GM18861 (cell line): ENCODE measurements around the gene PBXIP1.
"Not testable (repeated sequence)": the region's sequence is repeated elsewhere in the genome, so short reads cannot be mapped to it uniquely, and the experiment has no call there.

ENCODE experiments used
- ATAC-seq: cut with Tn5 transposase; IDR thresholded peaks from one replicate; pipeline ENCODE4 v1.9.1; 2021; ENCODE audit not compliant: unreplicated experiment

PBXIP1 gene

DNA sequence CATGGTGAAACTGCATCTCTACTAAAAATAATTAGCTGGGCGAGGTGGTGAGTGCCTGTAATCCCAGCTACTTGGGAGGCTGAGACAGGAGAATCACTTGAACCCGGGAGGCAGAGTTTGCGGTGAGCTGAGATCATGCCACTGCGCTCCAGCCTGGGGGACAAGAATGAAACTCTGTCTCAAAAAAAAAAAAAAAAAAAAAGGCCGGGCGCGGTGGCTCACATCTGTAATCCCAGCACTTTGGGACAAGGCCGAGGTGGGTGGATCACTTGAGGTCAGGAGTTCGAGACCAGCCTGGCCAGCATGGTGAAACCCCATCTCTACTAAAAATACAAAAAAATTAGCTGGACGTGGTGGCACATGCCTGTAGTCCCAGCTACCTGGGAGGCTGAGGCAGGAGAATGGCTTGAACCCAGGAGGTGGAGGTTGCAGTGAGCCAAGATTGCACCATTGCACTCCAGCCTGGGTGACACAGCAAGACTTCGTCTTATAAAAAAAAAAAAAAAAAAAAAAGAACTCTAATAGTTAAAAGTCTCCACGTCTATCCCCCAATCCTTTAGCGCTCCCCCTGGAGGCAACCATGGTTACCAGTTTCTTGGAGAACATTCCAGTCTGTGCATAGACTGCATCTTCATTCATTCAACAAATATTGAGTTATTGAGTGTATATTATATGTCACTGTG lies 39.5 kb upstream of the PBXIP1 start:
- ATAC-seq, result not testable (repeated sequence)

DNA sequence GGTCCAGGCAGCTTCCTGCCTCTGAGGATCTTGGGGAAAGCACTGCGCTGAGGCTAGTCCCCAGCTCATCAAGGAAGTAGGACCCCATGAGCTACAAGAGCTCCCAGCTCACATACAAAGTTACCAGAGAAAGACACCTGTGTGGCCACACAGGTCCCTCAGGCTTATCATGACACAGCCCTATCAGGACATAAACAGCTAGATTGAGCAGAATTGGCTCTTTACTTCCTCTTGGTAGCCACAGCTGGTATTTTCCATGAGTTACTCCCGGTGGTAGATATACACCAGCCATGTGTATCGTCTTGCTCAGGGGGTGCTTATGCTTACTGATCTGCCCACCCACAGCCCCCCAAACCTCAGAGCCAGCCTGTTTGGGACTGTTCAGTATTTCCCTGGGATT lies 38.7 kb upstream of the PBXIP1 start:
- ATAC-seq, result no peak

DNA sequence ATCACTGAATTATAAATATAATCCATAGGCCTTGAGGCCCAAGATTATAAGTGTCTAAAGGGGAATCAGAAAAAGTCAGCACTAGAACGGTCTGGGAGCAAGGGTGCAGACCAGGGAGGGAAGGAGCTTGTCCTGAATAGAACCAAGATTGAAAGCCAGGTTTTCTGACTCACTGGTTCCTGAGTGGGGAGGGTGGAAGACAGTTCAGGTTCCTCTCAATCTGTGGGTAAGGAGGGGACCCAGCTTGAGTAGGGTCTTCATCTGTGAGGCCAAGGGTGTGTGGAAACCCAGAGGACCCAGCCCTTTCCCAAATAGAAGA lies 38.3 kb upstream of the PBXIP1 start:
- no peak for ATAC-seq

DNA sequence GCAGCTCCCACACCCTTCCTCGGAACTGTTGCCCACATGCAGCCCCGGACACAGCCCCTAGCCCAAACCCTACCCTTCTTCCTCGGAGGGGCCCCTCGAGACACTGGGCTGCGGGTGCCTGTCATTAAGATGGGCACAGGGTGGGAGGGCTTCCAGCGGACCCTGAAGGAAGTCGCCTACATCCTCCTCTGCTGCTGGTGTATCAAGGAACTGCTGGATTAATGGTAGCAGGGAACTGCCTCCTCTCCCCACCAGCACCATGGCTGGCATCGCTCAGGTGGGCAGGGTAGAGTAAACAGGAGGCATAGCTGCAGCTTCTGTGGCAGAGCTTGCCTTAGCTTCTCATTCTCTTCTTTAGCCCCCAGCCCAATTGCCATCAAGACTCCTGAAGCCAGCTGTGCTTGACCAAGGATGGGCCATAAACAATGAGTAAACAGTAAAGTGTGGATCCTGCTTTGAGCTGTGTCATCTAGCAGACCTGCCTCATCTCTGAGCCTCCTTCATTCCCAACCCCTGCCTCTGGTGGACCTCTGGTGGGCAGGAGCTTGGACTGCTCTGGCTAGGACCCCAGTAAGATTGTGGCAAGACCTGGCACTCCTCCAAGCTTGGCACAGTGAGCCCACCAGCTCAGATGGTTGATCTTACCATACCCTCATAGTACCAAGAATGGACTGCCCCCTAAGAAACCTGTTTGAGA lies 37.8 kb upstream of the PBXIP1 start, which contains the start of gene LENEP:
Gene LENEP (plus strand): TSS at position 15 of the 697 bp plus-strand sequence. CDS start 22 bp downstream, at position 37.
- ATAC-seq, result no peak

DNA sequence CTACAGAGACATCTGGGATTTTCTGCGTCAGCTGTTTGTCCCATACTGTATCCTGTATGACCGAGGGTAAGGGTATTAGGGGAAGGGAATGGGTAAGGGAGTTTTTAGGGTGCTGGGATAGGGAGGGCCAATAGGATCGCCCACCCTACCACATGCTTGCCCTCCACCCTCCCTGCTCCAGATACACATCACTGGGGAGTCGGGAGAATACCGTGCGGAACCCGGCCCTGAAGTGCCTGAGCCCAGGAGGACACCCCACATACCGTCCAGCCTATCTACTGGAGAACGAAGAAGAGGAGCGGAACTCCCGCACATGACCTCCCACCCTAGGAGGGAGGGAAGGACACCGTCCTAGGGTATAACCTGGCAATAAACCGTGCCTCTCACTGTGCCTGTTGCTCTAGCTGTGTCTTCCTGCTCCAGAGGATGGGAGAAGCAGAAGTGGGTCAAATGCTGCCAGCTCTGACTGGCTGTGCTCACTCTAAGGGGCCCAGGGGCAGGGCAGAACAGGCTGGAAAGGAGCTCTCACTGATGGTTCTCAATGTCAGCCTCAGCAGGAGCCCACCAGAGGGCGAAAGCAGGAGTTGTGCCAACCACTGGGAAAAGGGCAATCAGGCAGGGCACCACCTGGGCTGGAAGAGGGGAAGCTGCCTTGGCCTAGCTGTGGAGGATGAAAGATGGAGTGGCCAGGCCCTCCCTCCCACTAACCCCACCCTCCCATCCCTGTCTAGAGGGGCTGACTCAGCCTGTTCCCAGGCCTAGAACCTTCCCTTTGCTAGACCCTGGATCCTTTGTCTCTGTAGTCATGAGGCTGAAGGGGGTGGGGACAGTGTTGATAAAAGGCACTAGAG lies 37.0 kb upstream of the PBXIP1 start:
- ATAC-seq, result no peak

DNA sequence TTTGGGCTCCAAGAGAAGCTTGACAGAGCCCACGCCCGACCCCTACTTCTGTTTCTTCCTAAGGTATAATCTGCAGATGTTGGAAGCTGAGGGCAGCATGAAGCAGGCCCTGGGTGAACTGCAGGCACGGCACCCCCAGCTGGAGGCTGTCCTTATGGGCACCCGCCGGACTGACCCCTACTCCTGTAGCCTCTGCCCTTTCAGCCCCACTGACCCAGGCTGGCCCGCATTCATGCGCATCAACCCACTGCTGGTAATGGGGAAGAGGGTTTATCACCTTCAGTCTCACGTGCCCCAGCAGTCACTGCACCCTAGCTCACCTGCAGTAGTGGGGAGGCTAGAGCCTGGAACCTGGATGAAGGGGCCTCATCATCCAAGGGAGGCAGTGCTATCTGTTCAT lies 34.4 kb upstream of the PBXIP1 start:
- no peak for ATAC-seq

DNA sequence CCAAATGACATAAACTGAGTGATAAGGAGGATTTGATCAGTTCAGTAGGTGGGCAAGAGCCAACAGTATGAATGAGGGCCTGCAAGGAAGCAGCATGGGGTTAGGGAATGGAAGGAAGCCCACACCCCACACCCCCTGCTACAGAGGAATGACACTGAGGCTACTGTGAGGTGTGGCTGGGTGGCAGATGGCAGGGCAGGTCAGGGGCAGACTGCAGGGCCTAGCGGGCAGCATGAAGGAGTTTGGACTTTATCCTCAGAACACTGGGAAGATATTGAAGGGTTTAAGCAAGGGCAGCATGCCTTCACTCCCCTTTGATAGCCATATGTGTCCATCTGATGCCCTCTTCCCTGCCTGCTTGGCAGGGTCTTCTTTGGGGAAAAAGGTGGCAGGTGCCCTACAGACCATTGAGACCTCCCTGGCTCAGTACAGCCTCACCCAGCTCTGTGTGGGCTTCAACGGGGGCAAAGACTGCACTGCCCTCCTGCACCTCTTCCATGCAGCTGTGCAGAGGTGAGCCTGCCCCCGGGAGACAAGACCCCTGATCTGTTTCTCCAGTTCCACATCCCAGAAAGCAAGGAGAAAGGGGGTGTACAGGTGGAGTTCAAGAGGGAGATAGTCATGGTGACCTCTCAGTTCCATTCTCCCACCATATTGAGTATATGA lies 33.4 kb upstream of the PBXIP1 start:
- no peak for ATAC-seq

DNA sequence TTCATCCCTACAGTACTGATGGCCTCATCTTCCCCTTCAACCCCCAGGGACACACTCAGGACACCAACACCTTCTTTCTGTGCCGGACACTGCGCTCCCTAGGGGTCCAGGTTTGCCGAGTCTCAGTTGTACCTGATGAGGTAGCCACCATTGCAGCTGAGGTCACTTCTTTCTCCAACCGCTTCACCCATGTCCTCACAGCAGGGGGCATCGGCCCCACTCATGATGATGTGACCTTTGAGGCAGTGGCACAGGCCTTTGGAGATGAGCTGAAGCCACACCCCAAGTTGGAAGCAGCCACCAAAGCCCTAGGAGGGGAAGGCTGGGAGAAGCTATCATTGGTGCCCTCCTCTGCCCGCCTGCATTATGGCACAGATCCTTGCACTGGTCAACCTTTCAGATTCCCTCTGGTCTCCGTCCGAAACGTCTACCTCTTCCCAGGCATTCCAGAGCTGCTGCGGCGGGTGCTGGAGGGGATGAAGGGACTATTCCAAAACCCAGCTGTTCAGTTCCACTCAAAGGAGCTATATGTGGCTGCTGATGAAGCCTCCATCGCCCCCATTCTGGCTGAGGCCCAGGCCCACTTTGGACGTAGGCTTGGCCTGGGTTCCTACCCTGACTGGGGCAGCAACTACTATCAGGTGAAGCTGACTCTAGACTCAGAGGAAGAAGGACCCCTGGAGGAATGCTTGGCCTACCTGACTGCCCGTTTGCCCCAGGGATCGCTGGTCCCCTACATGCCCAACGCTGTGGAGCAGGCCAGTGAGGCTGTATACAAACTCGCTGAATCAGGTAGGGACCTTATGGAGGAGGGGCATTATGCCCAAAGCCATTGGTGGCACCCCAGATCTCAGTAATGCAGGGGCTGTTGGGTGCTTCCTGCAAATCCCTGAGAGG lies 32.4 kb upstream of the PBXIP1 start:
- no peak for ATAC-seq

DNA sequence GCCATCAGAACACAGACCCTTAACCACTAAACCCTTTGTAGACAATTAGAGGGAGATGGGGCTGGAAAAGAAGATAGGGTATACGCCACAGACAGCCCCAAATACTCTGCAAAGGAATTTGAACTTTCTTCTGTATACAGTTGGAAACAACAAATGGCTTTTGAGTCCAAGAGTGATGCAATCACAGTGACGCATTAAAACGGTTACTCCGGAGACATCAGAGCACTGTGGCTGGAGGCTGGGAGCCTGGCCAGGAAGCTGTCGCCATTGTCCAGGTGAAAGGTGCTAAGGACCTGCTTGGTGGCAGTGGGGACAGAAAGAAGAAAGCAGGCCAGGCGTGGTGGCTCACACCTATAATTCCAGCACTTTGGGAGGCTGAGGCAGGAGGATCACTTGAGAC lies 31.4 kb upstream of the PBXIP1 start:
- ATAC-seq, result no peak

DNA sequence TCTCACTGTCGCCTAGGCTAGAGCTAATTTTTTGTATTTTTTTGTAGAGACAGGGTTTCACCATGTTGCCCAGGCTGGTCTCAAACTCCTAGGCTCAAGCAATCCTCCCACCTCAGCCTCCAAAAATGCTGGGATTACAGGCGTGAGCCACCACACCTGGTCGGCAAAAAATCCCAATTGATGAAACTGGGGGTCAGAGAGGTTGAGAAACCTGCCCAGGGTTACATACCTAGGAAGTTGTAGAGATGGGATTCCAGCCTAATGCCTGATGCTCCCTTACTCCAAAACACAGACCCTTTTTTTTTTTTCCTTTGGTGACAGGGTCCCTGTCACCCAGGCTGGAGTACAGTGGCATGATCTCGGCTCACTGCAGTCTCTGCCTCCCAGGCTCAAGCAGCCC lies 30.8 kb upstream of the PBXIP1 start:
- ATAC-seq, result not testable (repeated sequence)

DNA sequence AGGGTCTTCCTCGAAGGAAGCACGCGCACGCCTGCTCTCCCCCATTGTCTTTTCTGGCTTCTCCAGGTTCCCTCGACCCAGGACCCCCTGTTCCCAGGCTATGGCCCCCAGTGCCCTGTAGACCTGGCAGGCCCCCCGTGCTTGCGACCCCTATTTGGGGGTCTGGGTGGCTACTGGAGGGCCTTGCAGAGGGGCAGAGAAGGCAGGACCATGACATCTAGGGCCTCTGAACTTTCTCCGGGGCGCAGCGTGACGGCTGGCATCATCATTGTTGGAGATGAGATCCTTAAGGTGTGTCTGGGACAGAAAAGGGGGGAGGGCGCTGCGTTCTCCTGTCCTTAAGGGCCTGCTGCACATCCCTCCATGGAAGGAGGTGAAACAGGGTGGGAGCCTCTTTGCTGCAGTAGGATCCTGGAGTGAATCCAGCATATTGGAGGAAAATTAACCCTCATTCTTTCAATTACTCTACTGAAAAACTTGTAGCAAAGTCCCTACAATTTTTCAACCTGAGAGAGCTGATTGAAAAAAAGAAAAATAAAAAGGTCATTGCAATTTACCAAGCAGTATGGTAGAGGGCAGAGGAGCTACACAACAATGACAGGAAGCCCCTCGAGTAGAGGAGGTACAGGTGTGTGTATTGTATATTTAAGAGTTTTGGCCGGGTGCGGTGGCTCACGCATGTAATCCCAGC lies 28.0 kb upstream of the PBXIP1 start:
- ATAC-seq, result no peak

DNA sequence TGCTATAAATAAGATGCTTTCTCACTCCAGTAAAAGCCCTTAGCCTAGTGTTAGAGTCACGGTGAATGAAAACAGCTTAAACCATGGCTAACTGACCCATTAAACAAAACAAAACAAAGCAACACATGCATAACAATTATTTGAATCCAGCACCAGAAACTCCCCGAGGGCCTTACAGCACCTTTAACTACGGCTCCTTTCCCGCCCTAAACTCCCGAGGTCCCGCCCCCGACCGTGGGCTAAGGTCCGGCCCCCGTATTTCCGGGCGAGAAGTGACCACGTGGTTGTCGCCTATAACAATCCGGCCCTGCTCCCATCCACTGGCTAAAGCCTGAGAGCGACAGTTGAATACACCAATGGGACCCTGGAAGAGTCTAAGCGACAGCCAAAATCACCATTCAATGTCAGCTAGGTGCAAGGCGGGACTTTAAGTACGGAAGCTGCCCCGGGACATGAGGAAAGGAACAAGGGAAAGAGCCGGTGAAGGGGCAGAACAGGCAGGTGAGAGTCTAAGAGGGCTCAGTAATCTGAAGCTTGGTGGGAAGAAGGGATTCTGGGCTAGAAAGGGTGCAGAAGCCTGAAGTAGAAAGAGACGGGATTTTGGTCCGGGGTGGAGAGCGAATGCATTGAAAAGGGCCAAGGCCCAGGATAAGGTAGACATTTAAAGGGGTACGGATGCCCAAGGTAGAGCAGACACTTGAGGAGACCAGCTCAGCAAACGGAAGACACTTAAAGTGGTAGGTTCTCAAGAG lies 27.2 kb upstream of the PBXIP1 start, which contains the start of gene FLAD1:
Gene FLAD1 (plus strand): TSS at position 448 of the 752 bp plus-strand sequence. CDS start 351 bp downstream, outside the sequence.
- ATAC-seq, result peak; percentile 95

DNA sequence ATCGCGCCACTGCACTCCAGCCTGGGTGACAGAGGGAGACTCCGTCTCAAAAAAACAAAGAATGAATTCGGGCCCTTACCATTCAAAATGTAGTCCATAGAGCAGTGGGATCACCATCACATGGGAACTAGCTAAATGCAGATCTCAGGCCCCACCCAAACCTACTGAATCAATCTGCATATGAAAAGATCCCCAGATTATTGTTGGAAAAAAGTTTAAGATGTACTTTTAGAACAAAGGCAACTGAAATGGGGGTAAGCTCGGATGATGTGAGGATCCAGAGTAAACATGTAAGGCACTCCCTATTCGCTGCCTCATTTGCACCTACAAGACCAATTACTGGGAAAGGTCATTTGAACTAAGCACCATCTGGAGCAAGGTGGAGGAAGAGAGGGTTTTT lies 26.4 kb upstream of the PBXIP1 start:
- ATAC-seq, result no peak

DNA sequence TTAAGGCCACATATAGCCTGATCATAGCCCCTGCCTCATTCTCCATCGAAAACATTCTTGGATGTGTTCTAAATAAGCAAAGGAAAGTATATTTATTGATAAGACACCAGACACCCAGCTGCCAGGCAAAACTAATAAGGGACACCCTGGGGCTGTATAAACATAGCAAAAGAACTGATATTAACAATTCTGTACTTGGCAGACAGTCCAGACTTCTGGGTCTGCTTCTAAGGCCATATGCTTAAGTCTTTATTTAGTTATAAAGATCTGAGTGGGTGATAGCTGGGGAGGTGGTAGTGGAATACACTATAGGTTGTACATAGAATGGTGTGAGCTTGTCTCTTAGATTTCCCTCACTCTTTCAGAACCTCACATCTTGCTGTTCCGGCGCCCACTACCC lies 22.5 kb upstream of the PBXIP1 start:
- no peak for ATAC-seq

DNA sequence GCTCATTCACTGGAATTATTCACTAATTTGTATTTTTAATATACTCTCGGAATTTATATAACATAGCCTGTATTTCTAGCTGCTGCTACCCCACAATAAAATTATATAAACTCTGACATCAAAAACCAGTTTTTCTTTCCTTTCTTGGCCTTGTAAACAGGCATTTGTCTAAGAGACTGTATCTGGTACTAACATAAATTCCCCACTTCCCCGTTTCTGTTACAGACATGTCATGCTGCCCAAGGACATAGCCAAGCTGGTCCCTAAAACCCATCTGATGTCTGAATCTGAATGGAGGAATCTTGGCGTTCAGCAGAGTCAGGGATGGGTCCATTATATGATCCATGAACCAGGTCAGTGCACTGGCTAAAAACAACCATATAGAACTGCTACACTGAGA lies 21.9 kb upstream of the PBXIP1 start:
- ATAC-seq, result not testable (repeated sequence)

DNA sequence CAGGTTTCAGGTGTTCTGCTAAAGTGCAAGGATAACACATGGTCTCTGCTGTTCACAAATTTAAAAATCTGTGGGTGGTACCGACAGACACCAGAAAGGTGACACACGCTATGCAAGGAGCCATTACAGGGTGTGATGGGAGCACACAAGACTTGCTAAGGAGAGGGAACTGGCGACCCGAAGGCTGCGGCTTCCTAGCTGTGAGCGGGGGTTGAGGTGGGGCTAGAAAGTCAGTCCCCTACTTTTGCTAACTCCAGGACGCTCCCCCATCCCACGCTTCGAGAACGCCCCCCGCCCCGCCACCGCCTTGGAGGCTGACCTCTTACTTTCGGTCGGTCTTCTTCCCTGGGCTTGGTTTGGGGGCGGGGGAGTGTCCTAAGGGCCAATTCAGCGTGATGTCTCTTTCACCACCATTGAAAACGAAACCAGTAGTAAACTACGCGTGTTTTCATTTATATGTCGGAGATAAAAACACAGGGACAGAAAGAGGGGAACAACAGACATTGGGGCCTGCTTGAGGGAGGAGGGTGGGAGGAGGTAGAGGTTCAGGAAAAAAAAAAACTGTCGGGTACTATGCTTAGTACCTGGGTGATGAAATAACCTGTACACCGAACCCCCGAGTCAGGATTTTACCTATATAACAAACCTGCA lies 19.6 kb upstream of the PBXIP1 start:
- no peak for ATAC-seq

DNA sequence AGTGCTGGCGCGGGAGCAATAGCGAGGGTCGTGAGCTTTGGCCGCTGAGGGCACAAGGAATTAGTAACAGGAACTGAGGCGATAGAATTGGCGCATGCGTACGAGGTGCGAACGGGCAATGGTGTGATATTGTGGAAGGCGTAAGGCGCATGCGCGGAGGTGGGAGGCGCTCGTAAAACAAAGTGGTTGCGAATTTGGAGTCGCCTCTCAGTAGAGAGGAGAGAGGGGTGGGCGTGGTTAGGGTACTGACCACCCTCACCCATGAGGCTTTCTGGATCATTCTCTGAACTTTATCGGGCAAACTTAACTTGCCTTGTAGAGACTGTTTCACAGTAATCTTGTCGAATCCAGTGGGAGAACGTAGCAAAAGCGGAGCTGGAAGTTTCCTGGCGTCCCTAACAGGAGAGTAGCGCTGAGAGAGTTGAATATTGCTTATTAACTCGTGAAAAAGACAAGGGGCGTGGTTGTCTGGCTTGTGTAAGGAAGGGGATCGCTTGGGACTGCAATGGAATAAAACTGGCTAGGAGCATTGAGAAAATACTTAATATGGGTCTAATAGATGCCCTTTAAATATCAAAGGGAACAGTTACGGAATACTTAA lies 19.0 kb upstream of the PBXIP1 start:
- peak; percentile 46 for ATAC-seq
